Tongue (tissue), 2 donors: ENCODE measurements around the gene GRID2. TPM values are rescaled to one million over a fixed set of nuclear protein-coding genes. Genes with fewer than 3 reads are reported as not detected.

Experiments used
- DNase-seq: peaks from one replicate; pipeline ENCODE4 v3.0.0-alpha.2; 2015
- total RNA-seq: library from RNA; depleted of rRNA; stranded (reverse); fragments of >200 nt; gene quantifications from one replicate; pipeline ENCODE4 v1.2.3, GENCODE V29; 2014

GRID2 gene
- total RNA-seq, 1 donor from 2014 or later = 1.6 TPM

GRCh38 chr4:92529510-92529909 lies 225.7 kb downstream of the GRID2 start:
- no peak for DNase-seq

GRCh38 chr4:92535599-92535998 lies 231.8 kb downstream of the GRID2 start:
- no peak for DNase-seq

GRCh38 chr4:92551616-92552015 lies 247.8 kb downstream of the GRID2 start:
- no peak for DNase-seq

GRCh38 chr4:92566269-92566668 lies 262.5 kb downstream of the GRID2 start:
- DNase-seq = no peak

DNA sequence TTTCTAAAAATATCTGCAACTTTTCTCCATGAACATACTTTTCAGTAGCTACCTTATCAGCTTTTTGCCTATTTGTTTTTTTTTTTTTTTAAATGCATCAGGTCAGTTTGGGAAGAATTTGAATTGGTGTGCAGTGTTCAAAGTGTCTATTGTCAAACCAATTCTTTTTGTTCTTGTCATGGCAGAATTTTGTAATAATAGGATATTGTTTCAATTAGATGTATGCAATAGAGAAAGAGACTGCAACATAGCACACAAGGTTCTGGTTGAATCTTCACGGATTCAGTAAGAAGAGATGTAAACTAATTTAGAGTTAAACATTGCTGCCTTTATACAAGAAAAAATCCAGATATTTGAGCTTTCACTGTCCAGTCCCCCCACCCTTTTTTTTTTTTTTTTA lies 277.1 kb downstream of the GRID2 start:
- DNase-seq = no peak

DNA sequence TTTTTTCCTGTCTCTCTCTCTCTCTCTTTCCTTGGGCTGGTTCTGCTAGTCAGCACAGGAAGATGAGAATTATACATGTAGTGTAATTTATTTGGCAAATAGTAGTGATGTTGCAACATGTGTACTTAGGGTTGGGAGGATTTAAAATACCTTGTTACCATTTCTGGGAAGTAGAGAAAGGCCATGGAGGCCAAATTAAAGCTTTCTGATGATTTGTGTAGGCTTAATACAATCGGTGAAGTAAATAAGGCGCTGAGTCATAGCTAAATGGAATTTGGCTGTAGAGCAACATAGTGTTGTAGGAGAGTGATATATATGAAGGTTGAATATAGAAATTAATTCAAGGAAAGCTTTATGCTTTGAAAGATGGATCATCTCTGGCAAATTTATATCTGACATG lies 295.3 kb downstream of the GRID2 start:
- peak; percentile 5 for DNase-seq

GRCh38 chr4:92600638-92601037 lies 296.9 kb downstream of the GRID2 start:
- no peak for DNase-seq

- no peak for DNase-seq
Measured at GRCh38 chr4:92606227-92606626, 302.5 kb downstream of the GRID2 start.

DNA sequence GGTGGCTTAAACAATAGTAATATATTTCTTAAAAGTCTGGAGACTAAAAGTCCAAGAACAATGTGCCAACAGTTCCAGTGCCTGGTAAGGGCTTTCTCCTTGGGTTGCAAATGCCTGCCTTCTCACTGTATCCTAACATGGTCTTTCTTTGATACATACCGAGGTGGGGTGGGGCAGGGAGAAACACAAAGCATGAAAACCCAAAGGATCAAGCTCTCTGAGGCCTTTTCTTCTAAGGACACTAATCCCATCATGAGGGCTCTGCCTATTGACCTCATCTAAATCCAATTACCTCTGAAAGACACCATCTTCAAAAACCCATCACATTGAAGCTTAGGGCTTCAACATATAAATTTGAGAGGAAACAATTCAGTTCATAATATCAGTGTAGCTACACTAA lies 311.3 kb downstream of the GRID2 start:
- DNase-seq = no peak

- no peak for DNase-seq
Measured at GRCh38 chr4:92618968-92619367, 315.2 kb downstream of the GRID2 start.

DNA sequence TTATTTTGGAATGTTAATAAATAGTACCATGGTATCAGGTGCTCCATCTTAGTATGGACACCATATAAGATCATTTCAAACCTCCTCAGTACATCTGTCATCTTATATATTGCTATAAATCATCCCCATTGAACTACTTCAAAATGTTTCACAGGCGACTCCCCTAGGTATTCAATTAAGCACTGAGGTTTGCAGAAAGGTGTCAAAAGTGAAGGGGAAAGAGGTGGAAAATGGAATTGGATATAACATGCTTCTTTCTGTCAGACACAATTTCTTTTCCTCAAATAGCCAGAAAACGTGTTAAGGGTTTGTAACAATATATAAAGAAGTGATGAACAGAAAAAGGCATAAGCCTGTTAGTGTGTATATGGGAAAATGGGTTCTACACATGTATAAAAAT lies 325.5 kb downstream of the GRID2 start:
- DNase-seq = no peak

GRCh38 chr4:92634882-92635281 lies 331.1 kb downstream of the GRID2 start:
- peak; percentile 6 for DNase-seq

- peak; percentile 25 for DNase-seq
Measured at GRCh38 chr4:92636038-92636806, 332.5 kb downstream of the GRID2 start.

GRCh38 chr4:92641409-92641808 lies 337.6 kb downstream of the GRID2 start:
- DNase-seq = no peak

DNA sequence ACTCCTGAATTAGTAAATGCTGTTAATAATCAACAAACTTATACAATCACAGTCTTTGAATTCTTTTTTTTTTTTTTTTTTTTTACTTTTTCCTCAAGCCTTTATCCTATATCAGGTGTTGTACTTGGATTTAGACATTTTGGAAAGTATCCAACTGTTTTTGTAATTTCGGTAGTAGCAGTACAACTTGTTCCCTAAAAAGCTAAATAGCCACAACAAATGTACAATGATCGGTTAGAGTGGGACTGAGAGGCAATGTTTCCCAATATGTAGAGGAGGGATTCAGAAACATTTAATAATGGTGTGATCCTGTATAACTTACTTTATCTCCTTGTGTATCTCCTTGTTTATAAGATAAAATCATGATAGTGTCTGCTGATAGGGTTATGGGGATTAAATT lies 343.1 kb downstream of the GRID2 start:
- DNase-seq = no peak

DNA sequence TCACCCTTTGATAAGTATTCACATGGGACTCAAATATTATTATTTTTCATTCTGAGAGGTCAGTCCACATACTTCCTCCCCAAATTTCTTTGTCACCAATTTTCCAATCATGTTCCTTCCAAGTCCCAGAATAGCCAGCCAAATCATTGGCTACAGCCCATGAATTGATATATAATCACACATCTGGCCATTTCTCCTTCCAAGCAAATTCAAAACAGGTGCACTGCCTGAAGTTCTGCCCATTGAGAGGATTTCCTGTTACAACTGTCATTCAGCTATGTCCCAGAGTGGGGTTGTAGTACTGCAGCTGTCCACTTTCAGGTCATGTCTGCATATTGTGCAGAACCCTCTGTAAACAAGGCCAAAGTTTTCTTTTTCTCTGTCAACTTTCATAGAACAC lies 347.8 kb downstream of the GRID2 start:
- DNase-seq = peak; percentile 20

GRCh38 chr4:92654084-92654483 lies 350.3 kb downstream of the GRID2 start:
- DNase-seq = no peak

GRCh38 chr4:92657695-92658094 lies 353.9 kb downstream of the GRID2 start:
- no peak for DNase-seq

DNA sequence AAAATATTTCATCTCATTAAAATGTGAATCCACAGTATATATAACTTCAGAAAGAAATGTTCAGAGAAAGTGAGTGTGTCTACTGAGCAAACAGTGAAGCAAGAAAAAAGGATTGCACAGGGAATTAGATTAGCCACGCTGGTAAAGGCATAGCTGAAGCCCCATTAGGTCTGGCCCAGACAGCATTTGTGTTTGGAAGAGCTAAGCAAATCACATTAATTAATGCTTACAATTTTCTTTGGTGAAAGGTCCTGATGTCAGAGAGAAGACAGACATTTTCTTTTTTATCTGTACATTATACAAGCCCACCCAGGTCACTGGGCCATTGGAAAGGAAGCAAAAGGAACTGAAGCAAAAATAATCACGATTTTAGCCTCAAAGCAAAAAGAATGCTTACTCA lies 354.6 kb downstream of the GRID2 start:
- no peak for DNase-seq

DNA sequence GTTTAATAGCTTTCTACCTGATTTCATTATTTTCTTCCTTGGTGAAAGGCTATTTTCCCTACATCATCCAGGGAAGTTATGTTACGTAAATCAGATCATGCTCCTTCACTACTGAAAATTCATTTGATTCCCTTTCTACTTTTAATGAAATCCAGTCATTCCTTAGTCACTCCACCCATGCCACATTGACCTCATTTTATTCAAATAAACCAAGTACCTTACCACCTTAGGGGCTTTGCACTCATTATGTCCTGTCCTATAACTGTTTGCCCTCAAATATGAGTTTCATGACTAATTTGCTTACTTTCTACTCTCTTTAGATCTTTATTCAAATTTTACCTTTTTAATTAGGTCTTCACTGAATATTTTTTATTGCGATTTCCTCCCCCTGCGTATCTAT lies 374.0 kb downstream of the GRID2 start:
- no peak for DNase-seq

GRCh38 chr4:92678292-92678691 lies 374.5 kb downstream of the GRID2 start:
- no peak for DNase-seq

DNA sequence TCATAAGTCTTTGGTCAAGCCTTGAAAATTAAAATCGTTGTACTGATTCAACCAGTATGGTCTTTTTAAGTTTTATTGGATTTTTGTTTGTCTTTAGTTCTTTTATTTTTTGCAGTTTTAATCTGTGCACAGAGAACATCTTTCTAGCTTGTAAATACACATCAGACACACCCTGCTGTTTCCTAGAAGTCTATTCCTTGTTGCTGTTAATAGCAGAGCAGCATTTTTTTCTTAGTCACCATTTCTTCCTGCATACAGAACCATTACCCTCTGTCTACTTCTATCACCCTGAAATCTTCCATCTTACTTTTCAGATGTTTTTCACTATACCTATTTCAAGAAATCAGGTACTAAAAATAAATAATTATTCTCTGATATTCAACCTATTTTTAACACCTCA lies 375.4 kb downstream of the GRID2 start:
- no peak for DNase-seq

DNA sequence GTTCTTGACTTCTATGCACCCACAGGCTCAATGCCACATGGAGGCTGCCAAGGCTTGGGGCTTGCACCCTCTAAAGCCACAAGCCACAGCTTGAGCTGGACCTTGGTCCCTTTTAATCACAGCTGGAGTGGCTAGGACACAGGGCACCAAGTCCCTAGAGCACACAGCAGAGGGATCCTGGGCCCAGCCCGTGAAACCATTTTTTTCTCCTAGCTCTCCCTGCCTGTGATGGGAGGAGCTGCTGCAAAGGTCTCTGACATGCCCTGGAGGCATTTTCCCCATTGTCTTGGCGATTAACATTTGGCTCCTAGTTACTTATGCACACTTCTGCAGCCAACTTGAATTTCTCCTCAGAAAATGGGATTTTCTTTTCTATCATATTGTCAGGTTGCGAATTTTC lies 410.9 kb downstream of the GRID2 start:
- no peak for DNase-seq

GRCh38 chr4:92733231-92733630 lies 429.5 kb downstream of the GRID2 start:
- no peak for DNase-seq
